Muscle of back (tissue), 11 donors: ENCODE data around the gene CACNA1C. TPM values are rescaled to one million over a fixed set of nuclear protein-coding genes. Genes with fewer than 3 reads are reported as not detected.
"Not testable (repeated sequence)": the region's sequence is repeated elsewhere in the genome, so short reads cannot be mapped to it uniquely, and the experiment has no call there.

Experiments
- DNase-seq, 3 donors: peaks; one replicate each; pipeline versions ENCODE4 v3.0.0 to v3.0.0-alpha.2; 2013
- polyA plus RNA-seq, 10 donors: library from polyadenylated mRNA; unstranded; fragments of 120-200 nt; gene quantifications; one replicate each; pipeline ENCODE4 v1.2.1, GENCODE V29; 2013; ENCODE audit not compliant: insufficient read length in 10 of 10

CACNA1C gene
- polyA plus RNA-seq, 10 donors = 2.2 to 5.8 (median 3.5) TPM

- peak in 2 of 3 donors; percentile 17 to 53 for DNase-seq
Observed at GRCh38 chr12:2682296-2683251, 629.8 kb downstream of the CACNA1C start.

- DNase-seq = no peak
Observed at GRCh38 chr12:2683283-2684025, 630.7 kb downstream of the CACNA1C start.

- not testable (repeated sequence) for DNase-seq
Observed at GRCh38 chr12:2684026-2684325, 631.2 kb downstream of the CACNA1C start.

DNA sequence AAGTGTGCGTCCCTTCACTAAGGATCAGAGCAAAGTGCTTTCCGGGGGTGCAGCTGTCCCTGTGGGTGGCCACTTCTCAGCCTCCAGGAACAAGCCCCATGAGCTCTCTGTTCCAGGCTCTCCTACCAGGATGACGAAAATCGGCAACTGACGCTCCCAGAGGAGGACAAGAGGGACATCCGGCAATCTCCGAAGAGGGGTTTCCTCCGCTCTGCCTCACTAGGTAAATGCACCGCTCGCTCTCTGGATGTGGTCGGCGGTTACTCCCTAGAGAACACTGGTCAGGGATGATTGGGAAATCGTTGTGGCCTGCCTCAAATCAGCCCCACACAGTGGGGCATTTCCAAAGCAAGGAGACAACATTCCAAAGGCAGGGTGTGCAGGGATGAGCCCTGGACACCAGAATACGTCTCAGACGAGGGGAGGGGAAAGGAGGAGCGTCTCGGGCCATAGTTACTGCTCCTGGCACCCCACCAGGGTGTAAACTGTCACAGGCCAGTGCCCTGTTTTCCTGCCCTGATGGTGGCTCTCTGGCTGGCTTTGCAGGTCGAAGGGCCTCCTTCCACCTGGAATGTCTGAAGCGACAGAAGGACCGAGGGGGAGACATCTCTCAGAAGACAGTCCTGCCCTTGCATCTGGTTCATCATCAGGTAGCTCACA lies 633.0 kb downstream of the CACNA1C start:
- not testable (repeated sequence) for DNase-seq

DNA sequence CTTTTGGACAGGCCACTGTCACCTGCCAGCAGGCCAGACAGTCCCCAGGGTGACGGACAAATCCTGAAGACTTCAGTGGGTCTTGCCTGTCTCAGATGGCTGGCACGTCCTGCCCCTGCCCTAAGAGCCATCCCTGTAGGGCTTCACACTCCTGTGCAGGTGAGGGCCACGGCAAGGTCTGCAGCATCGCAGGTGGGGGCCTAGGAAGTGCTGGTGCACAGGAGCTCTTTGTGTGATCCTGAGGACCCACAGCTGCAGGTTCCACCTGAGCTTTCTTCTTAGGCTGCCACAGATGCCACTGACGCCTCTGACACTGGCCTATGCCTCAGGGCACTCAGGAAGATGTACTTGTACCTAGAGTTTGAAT lies 633.5 kb downstream of the CACNA1C start:
- no peak for DNase-seq

DNA sequence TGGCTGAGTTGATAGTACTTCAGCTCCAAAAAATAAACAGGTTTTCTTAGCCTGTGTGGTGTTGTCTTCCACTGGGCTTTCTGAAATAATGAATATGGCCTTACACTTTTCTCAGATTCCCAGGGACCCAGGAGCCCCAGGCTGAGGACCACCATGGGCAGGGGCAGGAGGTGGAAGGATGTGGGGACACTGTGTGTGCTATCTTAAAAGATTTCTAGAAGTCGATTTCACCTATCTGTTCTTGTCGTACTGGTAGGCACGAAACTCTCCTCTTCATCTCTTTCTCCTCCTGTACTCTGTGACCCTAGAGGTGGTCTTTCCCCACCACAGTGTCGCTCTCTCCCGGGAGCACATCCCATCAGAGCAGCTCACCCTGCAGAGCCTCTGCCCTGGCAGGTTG lies 634.3 kb downstream of the CACNA1C start:
- no peak for DNase-seq

DNA sequence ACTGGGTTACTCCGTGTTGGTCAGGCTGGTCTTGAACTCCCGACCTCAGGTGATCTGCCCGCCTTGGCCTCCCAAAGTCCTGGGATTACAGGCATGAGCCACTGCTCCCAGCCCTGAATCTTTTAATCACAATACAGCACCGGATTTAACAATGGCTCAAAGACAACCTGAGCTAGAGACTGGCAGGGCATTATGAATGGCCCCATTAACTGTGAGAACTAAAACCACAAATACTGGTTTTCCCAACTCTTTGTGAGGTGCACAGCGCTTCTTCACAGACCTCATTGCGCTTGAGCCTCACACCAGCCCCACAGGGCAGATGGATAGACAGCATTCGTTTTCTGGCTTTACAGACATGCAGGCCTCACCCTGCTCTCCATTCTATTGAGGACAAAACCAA lies 634.9 kb downstream of the CACNA1C start:
- DNase-seq = no peak

- no peak for DNase-seq
Observed at GRCh38 chr12:2688381-2688931, 635.7 kb downstream of the CACNA1C start.

- no peak for DNase-seq
Observed at GRCh38 chr12:2689393-2689792, 636.6 kb downstream of the CACNA1C start.

DNA sequence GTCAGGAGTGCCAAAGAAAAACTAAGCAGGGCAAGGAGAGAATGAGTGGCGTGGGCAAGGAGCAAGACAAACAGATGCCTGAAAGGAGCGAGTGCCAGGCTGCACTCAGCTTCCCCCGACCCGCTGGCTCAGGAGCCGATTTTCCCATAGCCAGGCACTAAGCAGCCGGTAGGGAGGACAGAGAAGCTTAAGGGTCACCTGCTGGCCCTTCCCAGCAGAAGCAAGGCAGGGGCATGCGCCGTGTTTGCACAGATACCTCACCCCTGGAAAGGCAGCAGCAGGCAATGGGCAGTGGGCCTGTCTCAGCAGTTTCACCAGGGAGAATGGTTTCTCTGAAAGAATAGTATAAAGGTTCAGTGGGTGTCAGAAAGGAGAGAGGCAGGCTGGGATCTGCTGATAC lies 637.1 kb downstream of the CACNA1C start:
- no peak for DNase-seq

DNA sequence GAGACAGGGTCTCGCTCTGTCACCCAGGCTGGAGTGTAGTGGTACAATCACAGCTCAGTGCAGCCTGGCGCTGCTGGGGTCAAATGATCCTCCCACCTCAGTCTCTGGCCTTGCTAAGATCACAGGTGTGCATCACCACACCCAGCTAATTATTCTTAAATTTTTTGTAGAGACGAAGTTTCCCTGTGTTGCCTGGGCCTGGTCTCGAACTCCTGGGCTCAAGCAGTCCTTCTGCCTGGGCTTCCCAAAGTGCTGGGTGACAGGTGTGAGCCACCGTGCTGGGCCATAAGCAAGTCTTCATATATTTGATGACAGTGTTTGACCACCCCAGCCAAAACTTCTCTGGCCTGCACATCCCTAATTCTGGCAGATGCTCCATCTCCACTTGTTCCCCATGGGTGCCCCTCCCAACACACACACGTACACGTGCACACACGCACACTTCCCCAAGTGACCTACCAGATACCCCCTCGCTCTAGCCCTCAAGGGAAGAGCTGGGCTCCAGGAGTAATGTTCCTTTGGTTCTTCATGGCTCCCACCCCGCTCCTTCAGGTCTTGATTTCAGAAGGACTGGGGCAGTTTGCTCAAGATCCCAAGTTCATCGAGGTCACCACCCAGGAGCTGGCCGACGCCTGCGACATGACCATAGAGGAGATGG lies 637.7 kb downstream of the CACNA1C start:
- no peak for DNase-seq

GRCh38 chr12:2691006-2691344 lies 638.2 kb downstream of the CACNA1C start:
- DNase-seq = peak in 1 of 3 donors; percentile 29

- peak in 1 of 3 donors; percentile 65 for DNase-seq
Observed at GRCh38 chr12:2691345-2692071, 638.7 kb downstream of the CACNA1C start.

- no peak for DNase-seq
Observed at GRCh38 chr12:2692080-2692479, 639.3 kb downstream of the CACNA1C start.

DNA sequence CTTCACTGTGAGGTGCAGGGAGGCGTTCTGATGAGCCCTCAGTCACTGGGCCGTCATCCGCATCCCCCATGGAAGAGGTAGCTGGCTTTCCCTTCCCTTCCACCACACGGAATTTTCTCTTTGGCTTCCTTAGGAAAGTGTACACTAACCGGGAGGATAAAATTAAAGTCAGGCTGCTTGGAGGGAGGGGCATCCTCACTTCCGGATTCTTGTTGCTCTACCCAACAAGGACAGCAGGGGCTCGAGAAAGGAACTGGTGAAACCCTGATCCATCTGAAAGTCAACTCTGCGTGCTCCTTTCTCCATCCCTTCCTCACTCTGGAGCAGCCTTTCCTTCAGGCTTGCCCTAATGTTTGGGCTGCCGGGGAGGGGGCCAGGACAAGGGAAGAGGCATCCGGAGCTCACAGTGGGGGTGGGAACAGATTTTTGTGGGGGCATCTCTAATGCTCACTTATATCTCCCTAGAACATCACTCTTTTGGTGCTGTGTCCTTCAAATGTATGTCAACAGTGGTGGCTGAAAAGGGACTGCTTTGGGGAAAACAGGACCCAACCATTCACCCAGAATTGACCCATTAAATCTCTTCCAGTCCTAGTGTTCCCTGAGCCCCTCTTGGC lies 640.6 kb downstream of the CACNA1C start:
- DNase-seq = no peak

DNA sequence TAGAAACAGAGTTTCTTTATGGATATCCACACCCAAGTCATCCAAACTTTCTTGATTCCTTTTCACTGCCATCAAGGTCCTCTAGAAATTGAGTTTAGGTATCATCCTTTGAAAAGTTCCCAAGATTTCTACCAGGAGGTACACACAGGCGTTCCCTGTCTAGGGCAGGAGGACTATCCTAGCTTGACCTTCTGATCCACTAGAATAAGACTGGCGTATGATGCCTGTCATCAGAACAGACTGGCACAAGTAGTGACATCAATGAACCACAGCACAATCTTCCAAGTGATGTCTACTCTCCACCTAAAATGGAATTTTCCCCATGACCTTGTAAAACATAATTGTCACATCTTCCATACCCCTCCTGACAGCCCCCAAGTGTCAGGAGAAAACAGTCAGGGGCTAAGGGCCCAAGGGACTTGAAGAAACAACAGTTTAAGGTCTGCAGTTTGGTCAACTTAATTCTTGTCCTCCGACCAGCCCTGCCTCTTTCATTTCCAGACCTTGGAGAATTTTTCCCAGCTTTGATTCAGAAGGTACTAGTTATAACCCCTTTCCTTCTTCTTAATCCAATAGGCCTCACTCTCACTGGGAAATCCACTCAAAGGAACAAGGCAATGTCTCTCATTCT lies 641.3 kb downstream of the CACNA1C start:
- DNase-seq = no peak

DNA sequence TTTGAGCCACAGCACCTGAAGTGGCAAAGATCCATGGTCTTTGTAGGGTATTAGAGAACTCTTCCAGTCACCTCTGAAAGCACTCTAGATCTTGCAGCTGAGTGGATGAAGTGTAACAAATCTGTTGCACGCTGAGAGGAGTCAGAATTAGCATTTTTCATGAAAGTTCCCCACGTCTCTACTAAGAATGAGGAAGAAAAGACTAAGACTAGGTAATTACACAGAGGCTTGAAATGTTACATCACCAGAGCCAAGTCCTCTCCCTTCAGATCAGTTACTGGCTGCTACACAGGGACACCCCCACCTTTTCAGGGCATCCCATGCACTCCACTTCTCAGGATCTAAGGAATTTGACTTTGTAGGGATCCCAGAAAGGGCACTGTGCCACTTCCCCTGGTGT lies 643.3 kb downstream of the CACNA1C start:
- DNase-seq = no peak

GRCh38 chr12:2697057-2697800 lies 644.4 kb downstream of the CACNA1C start:
- DNase-seq = no peak

GRCh38 chr12:2698566-2698965 lies 645.8 kb downstream of the CACNA1C start:
- DNase-seq = no peak
